Common myeloid progenitor, CD34-positive (primary cell): Measurements from ENCODE around the gene CD6.

Experiments used
- CTCF ChIA-PET: fragments of 350-600 bp; sonication (Branson Sonifier 250); formaldehyde crosslinking; loops from one replicate; lab custom pipeline; 2021; ENCODE audit warnings: antibody characterized with exemption; lab: Charles Lee
- POLR2A ChIA-PET: fragments of 350-600 bp; sonication (Branson Sonifier 250); formaldehyde crosslinking; loops from one replicate; lab custom pipeline; 2021; ENCODE audit warnings: antibody characterized with exemption; lab: Charles Lee
- DNase-seq, 3 donors: peaks; one replicate each; pipeline versions ENCODE4 v3.0.0 to v3.0.0-alpha.2; 2013
- H3K27ac ChIP-seq, 2 experiments: 1 replicate in 1 of 2; 2 replicates in 1 of 2; pipeline ENCODE4 v1.7.0; 2013; ENCODE audit warnings: inconsistent platforms in 2 of 2, low read length in 2 of 2, mild to moderate bottlenecking in 2 of 2, low read depth in 1 of 2, moderate library complexity in 1 of 2; ENCODE audit not compliant: severe bottlenecking in 2 of 2, insufficient read depth in 1 of 2, poor library complexity in 1 of 2
- H3K27me3 ChIP-seq, 5 experiments: replicated peaks in 2 of 5; 1 replicate in 3 of 5; 2 replicates in 2 of 5; pipeline versions ENCODE4 v1.6.1 to v1.7.0; 2013; ENCODE audit warnings: low read length in 4 of 5, mild to moderate bottlenecking in 2 of 5, moderate library complexity in 2 of 5, inconsistent platforms in 1 of 5; ENCODE audit not compliant: insufficient read depth in 5 of 5, control insufficient read depth in 4 of 5
- H3K36me3 ChIP-seq, 4 experiments: 1 replicate in 2 of 4; 2 replicates in 2 of 4; pipeline versions ENCODE4 v1.6.1 to v1.7.0; 2013; ENCODE audit warnings: low read length in 3 of 4, control low read depth in 1 of 4, mild to moderate bottlenecking in 1 of 4; ENCODE audit not compliant: control insufficient read depth in 4 of 4, insufficient read depth in 4 of 4
- H3K4me1 ChIP-seq, 4 experiments: 1 replicate in 3 of 4; 2 replicates in 1 of 4; pipeline versions ENCODE4 v1.6.1 to v1.7.1; 2013; ENCODE audit warnings: low read length in 3 of 4, mild to moderate bottlenecking in 3 of 4, control low read depth in 1 of 4, inconsistent platforms in 1 of 4, moderate library complexity in 1 of 4; ENCODE audit not compliant: control insufficient read depth in 4 of 4, insufficient read depth in 4 of 4; ENCODE audit errors: control extremely low read depth in 1 of 4
- H3K4me3 ChIP-seq, 7 experiments: 1 replicate in 4 of 7; 2 replicates in 3 of 7; pipeline versions ENCODE4 v1.5.1 to v1.7.0; 2013; ENCODE audit warnings: mild to moderate bottlenecking in 7 of 7, low read length in 6 of 7, moderate library complexity in 6 of 7, inconsistent platforms in 2 of 7, low read depth in 2 of 7, control low read depth in 1 of 7; ENCODE audit not compliant: insufficient read depth in 4 of 7, control insufficient read depth in 1 of 7; ENCODE audit errors: extremely low read depth in 1 of 7
- H3K9me3 ChIP-seq, 5 experiments: 1 replicate in 4 of 5; 2 replicates in 1 of 5; pipeline versions ENCODE4 v1.6.1 to v1.7.1; 2013; ENCODE audit warnings: low read length in 4 of 5, mild to moderate bottlenecking in 2 of 5, inconsistent platforms in 1 of 5, low read depth in 1 of 5, moderate library complexity in 1 of 5; ENCODE audit not compliant: control insufficient read depth in 4 of 5, insufficient read depth in 2 of 5; ENCODE audit errors: control extremely low read depth in 1 of 5
- WGBS: methylation state at CpG from one replicate; pipeline ENCODE4 v1.1.5; 2013; ENCODE audit not compliant: insufficient coverage; 5-methylcytosine and 5-hydroxymethylcytosine counted together

The CD6 gene

DNA sequence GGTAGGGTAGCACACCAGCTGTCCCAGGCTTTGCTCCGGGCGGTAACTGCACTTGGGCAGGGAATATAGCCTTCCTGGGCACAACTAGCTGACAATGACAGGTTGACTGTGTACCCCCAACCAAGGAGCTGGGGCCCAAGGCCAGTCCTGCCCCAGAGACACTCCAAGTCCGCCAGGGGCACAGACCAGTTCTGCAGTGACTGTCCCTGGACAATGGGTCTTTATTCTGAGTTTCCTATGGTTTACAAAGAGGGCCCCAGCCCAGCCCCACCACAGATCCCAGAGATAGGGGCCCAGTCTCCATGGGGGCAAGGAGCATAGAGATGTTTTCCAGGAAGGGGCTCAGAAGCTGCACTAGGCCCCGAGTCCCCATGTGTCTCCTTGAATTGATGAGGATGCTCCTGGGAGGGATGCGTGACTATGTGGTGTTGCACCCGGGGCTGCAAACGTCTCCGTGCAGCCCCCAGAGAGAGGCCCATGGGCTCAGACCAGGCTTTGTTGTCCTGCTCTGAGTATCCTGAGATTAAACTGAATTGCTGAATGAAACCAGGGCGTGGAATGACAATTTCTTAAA is 48.4 kb downstream of the CD6 start:
- POLR2A ChIA-PET, result no interaction called here
- Histone ChIP-seq H3K36me3 (no peaks in the 10 kb centered on the region), H3K4me1 (peaks cover 0 to 26% (median 21%) of the 10 kb centered on the region in 4 experiments), H3K27ac (no peak overlapping the region), H3K27me3 (no peaks in the 10 kb centered on the region), H3K4me3 (no peak overlapping the region), H3K9me3 (no peaks in the 10 kb centered on the region)
- WGBS, result 99% methylated on average over 8 of the region's 9 CpGs
- CTCF ChIA-PET, result no interaction called here
- no peak for DNase-seq

DNA sequence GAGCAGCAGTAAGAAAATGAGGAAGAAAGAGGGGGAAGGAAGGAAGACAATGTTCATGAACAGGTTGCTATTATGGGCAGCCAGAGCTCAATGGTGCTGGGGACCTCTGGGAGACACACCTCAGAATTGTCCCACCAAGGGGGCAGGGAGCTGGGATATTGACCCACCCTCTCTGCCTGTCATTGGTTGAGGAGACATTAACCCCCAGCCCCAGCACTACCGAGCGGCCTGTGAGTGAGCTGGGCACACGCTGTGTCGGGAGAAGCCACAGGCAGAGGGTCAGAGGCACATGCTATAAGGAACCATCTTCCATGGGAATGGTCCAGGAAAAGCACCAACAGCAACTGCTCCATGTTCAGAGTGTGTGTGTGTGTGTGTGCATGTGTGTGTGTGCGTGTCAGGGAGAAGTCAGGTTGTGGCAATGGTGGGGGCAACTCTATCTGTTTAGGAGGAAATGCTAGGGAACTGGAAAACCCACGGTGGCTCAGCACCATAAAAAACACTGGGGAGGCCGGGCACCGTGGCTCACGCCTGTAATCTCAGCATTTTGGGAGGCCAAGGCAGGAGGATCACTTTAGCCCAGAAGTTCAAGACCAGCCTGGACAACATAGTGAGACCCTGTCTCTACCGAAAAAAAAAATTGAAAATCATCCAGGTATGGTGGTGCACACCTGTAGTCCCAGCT is 49.2 kb downstream of the CD6 start:
- Histone ChIP-seq H3K27me3 (no peaks in the 10 kb centered on the region), H3K27ac (no peak overlapping the region), H3K4me1 (peaks cover 0 to 33% (median 23%) of the 10 kb centered on the region in 4 experiments), H3K9me3 (no peaks in the 10 kb centered on the region), H3K36me3 (no peaks in the 10 kb centered on the region), H3K4me3 (no peak overlapping the region)
- CTCF ChIA-PET, result interaction anchor here (0.8 to 1.1 kb wide), 2 partner anchors 21 to 50 kb away, joined by 3 read pairs; no protein-coding TSS in a partner anchor
- 91% methylated on average over 10 of the region's 10 CpGs for WGBS
- POLR2A ChIA-PET, result no interaction called here
- DNase-seq, result no peak

- no peaks in the 10 kb centered on the region for H3K27me3 ChIP-seq
- WGBS, result 4% methylated on average over 9 of the region's 14 CpGs
- peak in 2 of 3 donors; percentile 61 to 65 for DNase-seq
- H3K27ac ChIP-seq, result no peak overlapping the region
- H3K4me1 ChIP-seq, result peaks cover 0 to 43% (median 32%) of the 10 kb centered on the region in 4 experiments
- H3K9me3 ChIP-seq, result no peaks in the 10 kb centered on the region
- peak overlapping the region in 5 of 7 experiments; percentile 8 to 54 (median 24) for H3K4me3 ChIP-seq
- CTCF ChIA-PET, result interaction anchor here (1.1 kb wide), 1 partner anchor 51 kb away, joined by 3 read pairs; no protein-coding TSS in a partner anchor
- POLR2A ChIA-PET, result interaction anchor here (0.5 kb wide), 1 partner anchor 431 kb away, joined by 3 read pairs; no protein-coding TSS in a partner anchor
- H3K36me3 ChIP-seq, result no peaks in the 10 kb centered on the region
Observed at GRCh38 chr11:61021661-61022212, 50.3 kb downstream of the CD6 start.

DNA sequence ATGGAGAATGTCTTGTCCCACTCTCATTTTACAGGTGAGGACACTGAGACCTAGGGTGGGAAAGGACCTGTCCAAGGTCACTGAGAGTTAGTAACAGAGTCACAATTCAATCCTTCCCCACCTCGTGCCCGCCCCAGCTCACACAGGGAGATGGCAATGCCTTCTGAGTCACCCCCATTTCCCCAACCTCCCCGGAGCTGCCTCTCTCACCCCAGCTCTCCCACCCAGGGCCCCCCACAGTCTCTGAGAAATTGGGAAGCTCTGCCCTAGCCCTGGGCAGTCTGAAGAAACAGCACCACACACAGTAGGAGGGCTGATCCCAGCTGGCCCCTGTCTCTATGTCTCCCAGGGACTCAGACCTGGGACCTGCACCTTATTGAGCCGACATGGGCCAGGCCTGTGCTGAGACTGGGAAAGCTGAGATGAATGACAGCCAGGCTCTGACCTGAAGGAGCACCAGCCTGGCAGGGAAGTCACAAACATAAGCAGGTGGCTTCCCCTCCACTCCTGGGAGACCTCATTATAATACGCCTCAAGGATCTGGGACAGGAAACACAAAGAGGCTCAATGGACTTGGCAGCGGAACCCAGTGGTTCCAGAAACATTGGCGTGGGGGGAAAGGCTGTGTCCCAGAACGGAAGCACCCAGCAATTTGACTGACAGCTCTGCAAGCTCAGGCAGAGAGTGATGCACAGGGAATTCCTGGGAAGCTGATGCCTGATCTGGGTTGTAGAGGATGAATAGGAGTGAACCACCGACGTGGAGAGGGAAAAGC is 51.0 kb downstream of the CD6 start:
- H3K9me3 ChIP-seq, result no peaks in the 10 kb centered on the region
- DNase-seq, result no peak
- ChIA-PET CTCF (no interaction called here), POLR2A (interaction anchor here (0.5 kb wide), 1 partner anchor 430 kb away, joined by 3 read pairs; no protein-coding TSS in a partner anchor)
- WGBS, result 35% methylated on average over 10 of the region's 10 CpGs
- peaks cover 0 to 51% (median 39%) of the 10 kb centered on the region in 4 experiments for H3K4me1 ChIP-seq
- H3K4me3 ChIP-seq, result peak overlapping the region in 1 of 7 experiments; percentile 53
- H3K27me3 ChIP-seq, result no peaks in the 10 kb centered on the region
- no peaks in the 10 kb centered on the region for H3K36me3 ChIP-seq
- no peak overlapping the region for H3K27ac ChIP-seq

GRCh38 chr11:61023086-61023965 is 51.8 kb downstream of the CD6 start:
- WGBS, result 93% methylated on average over 18 of the region's 18 CpGs
- CTCF ChIA-PET, result interaction anchor here (0.9 kb wide), 1 partner anchor 12 kb away, joined by 4 read pairs; no protein-coding TSS in a partner anchor
- POLR2A ChIA-PET, result interaction anchor here (0.6 kb wide), 1 partner anchor 28 kb away, joined by 3 read pairs; no protein-coding TSS in a partner anchor
- peaks cover 0 to 59% (median 48%) of the 10 kb centered on the region in 4 experiments for H3K4me1 ChIP-seq
- no peak for DNase-seq
- H3K27ac ChIP-seq, result no peak overlapping the region
- H3K4me3 ChIP-seq, result no peak overlapping the region
- no peaks in the 10 kb centered on the region for H3K36me3 ChIP-seq
- no peaks in the 10 kb centered on the region for H3K27me3 ChIP-seq
- H3K9me3 ChIP-seq, result no peaks in the 10 kb centered on the region

- ChIA-PET CTCF (interaction anchor here (0.9 kb wide), 1 partner anchor 12 kb away, joined by 4 read pairs; no protein-coding TSS in a partner anchor), POLR2A (interaction anchor here (0.6 kb wide), 1 partner anchor 28 kb away, joined by 3 read pairs; no protein-coding TSS in a partner anchor)
- no peak overlapping the region for H3K27ac ChIP-seq
- WGBS, result 93% methylated on average over 4 of the region's 5 CpGs
- no peak overlapping the region for H3K4me3 ChIP-seq
- H3K4me1 ChIP-seq, result peaks cover 0 to 65% (median 53%) of the 10 kb centered on the region in 4 experiments
- no peak for DNase-seq
- H3K36me3 ChIP-seq, result no peaks in the 10 kb centered on the region
- no peaks in the 10 kb centered on the region for H3K27me3 ChIP-seq
- no peaks in the 10 kb centered on the region for H3K9me3 ChIP-seq
Observed at GRCh38 chr11:61023966-61024295, 52.5 kb downstream of the CD6 start.
